ENCODE data around the gene TRIM24. TPM values are rescaled to one million over a fixed set of nuclear protein-coding genes. Genes with fewer than 3 reads are reported as not detected.

TRIM24 gene
- total RNA-seq, 2 donors from 2014 or later, result 14.5 to 19.1 TPM

GRCh38 chr7:138607216-138608126 lies 147.4 kb downstream of the TRIM24 start:
- no peak overlapping the region for H3K9ac ChIP-seq (ENCODE audit: low read depth in 2 of 2, low read length in 2 of 2)
- DNase-seq, result no peak
- no peak overlapping the region for H3K27ac ChIP-seq
- H3K4me3 ChIP-seq, result no peak overlapping the region
- TF ChIP-seq CTCF (IDR thresholded peaks at IDR 0.05), result no peak
- intact Hi-C loops (cut with DNase I), result no loop called here
- H3K4me1 ChIP-seq, result no peaks in the 10 kb centered on the region
- H3K9me3 ChIP-seq, result no peaks in the 10 kb centered on the region
- no peaks in the 10 kb centered on the region for H3K36me3 ChIP-seq
- no peaks in the 10 kb centered on the region for H3K27me3 ChIP-seq

GRCh38 chr7:138608275-138608674 lies 148.2 kb downstream of the TRIM24 start:
- no peak overlapping the region for H3K27ac ChIP-seq
- intact Hi-C loops (cut with DNase I), result no loop called here
- no peak overlapping the region for H3K4me3 ChIP-seq
- no peaks in the 10 kb centered on the region for H3K27me3 ChIP-seq
- H3K9ac ChIP-seq (ENCODE audit: low read depth in 2 of 2, low read length in 2 of 2), result no peak overlapping the region
- no peak for TF ChIP-seq CTCF (IDR thresholded peaks at IDR 0.05)
- H3K4me1 ChIP-seq, result no peaks in the 10 kb centered on the region
- no peaks in the 10 kb centered on the region for H3K9me3 ChIP-seq
- no peaks in the 10 kb centered on the region for H3K36me3 ChIP-seq
- no peak for DNase-seq

- Histone ChIP-seq H3K27me3 (no peaks in the 10 kb centered on the region), H3K9me3 (no peaks in the 10 kb centered on the region), H3K4me1 (no peaks in the 10 kb centered on the region), H3K4me3 (no peak overlapping the region), H3K9ac (ENCODE audit: low read depth in 2 of 2, low read length in 2 of 2) (no peak overlapping the region), H3K36me3 (no peaks in the 10 kb centered on the region), H3K27ac (no peak overlapping the region)
- DNase-seq, result no peak
- intact Hi-C loops (cut with DNase I), result no loop called here
- TF ChIP-seq CTCF (IDR thresholded peaks at IDR 0.05), result no peak
Measured at GRCh38 chr7:138610671-138611170, 150.7 kb downstream of the TRIM24 start.

GRCh38 chr7:138613630-138614029 lies 153.6 kb downstream of the TRIM24 start:
- Histone ChIP-seq H3K27me3 (no peaks in the 10 kb centered on the region), H3K27ac (no peak overlapping the region), H3K9me3 (no peaks in the 10 kb centered on the region), H3K9ac (ENCODE audit: low read depth in 2 of 2, low read length in 2 of 2) (no peak overlapping the region), H3K4me3 (no peak overlapping the region), H3K36me3 (no peaks in the 10 kb centered on the region), H3K4me1 (no peaks in the 10 kb centered on the region)
- intact Hi-C loops (cut with DNase I), result no loop called here
- DNase-seq, result no peak
- no peak for TF ChIP-seq CTCF (IDR thresholded peaks at IDR 0.05)

GRCh38 chr7:138616085-138616484 lies 156.0 kb downstream of the TRIM24 start:
- no peak overlapping the region for H3K9ac ChIP-seq (ENCODE audit: low read depth in 2 of 2, low read length in 2 of 2)
- H3K36me3 ChIP-seq, result no peaks in the 10 kb centered on the region
- H3K9me3 ChIP-seq, result no peaks in the 10 kb centered on the region
- no peak overlapping the region for H3K4me3 ChIP-seq
- no peak for TF ChIP-seq CTCF (IDR thresholded peaks at IDR 0.05)
- H3K4me1 ChIP-seq, result no peaks in the 10 kb centered on the region
- intact Hi-C loops (cut with DNase I), result no loop called here
- no peaks in the 10 kb centered on the region for H3K27me3 ChIP-seq
- no peak overlapping the region for H3K27ac ChIP-seq
- DNase-seq, result no peak

All from colonic mucosa (tissue), 4 donors.